NOMO-1 treated with dmso at 0.1 percent for 144 hours (cell line): Measurements from ENCODE around the gene ZNF777.
"Not testable (repeated sequence)": the region's sequence is repeated elsewhere in the genome, so short reads cannot be mapped to it uniquely, and the experiment has no call there.

Source experiments
- DNase-seq: peaks from one replicate; lab custom pipeline; 2025; ENCODE audit not compliant: unreplicated experiment; lab: John Stamatoyannopoulos, UW

Gene ZNF777

GRCh38 chr7:149460493-149461277 is at the start of gene ZNF777:
Gene ZNF777, minus strand, starts transcription at chr7:149461062. Its CDS starts 5,040 bp downstream, at chr7:149456022.
- peak; percentile 23 for DNase-seq

- DNase-seq = no peak
Measured at GRCh38 chr7:149510248-149510647, 49.4 kb upstream of the ZNF777 start.

- no peak for DNase-seq
Measured at GRCh38 chr7:149509774-149510173, 48.9 kb upstream of the ZNF777 start.

GRCh38 chr7:149505551-149505950 is 44.7 kb upstream of the ZNF777 start:
- DNase-seq = no peak

- no peak for DNase-seq
Measured at GRCh38 chr7:149501651-149502050, 40.8 kb upstream of the ZNF777 start.

- DNase-seq = no peak
Measured at GRCh38 chr7:149500910-149501309, 40.0 kb upstream of the ZNF777 start.

GRCh38 chr7:149500201-149500600 is 39.3 kb upstream of the ZNF777 start:
- no peak for DNase-seq

- no peak for DNase-seq
Measured at GRCh38 chr7:149498811-149499210, 37.9 kb upstream of the ZNF777 start.

GRCh38 chr7:149497467-149498261 is 36.8 kb upstream of the ZNF777 start, which contains the start of gene ZNF746:
Gene ZNF746, minus strand, starts transcription at chr7:149497809. Its CDS starts 273 bp downstream, at chr7:149497536.
- no peak for DNase-seq

GRCh38 chr7:149496642-149497391 is 36.0 kb upstream of the ZNF777 start:
- no peak for DNase-seq

- no peak for DNase-seq
Measured at GRCh38 chr7:149495785-149496641, 35.2 kb upstream of the ZNF777 start.

GRCh38 chr7:149494738-149495368 is 34.0 kb upstream of the ZNF777 start:
- DNase-seq = peak; percentile 7

GRCh38 chr7:149493975-149494374 is 33.1 kb upstream of the ZNF777 start:
- DNase-seq = not testable (repeated sequence)

- no peak for DNase-seq
Measured at GRCh38 chr7:149493366-149493765, 32.5 kb upstream of the ZNF777 start.

GRCh38 chr7:149490083-149490760 is 29.4 kb upstream of the ZNF777 start:
- no peak for DNase-seq

GRCh38 chr7:149489391-149490024 is 28.6 kb upstream of the ZNF777 start:
- DNase-seq = no peak

GRCh38 chr7:149479568-149479967 is 18.7 kb upstream of the ZNF777 start:
- no peak for DNase-seq

- no peak for DNase-seq
Measured at GRCh38 chr7:149478754-149479153, 17.9 kb upstream of the ZNF777 start.
